ENCODE results near the gene TNFAIP8L3.

- TF ChIP-seq POLR2A (IDR thresholded peaks at IDR 0.05; ENCODE audit: low read depth, low read length) = no peak
- TF ChIP-seq POLR2AphosphoS5 (IDR thresholded peaks at IDR 0.05; ENCODE audit: low read depth, low read length) = no peak
- no peak for TF ChIP-seq TAF1 (IDR thresholded peaks at IDR 0.05; ENCODE audit: borderline replicate concordance, low read depth, low read length)
Measured at GRCh38 chr15:51107612-51108011, 12.9 kb upstream of the TNFAIP8L3 start.

All from GM12892 (cell line).